HEK293 (cell line): ENCODE results near the gene PTPRK.
"Not testable (repeated sequence)": the region's sequence is repeated elsewhere in the genome, so short reads cannot be mapped to it uniquely, and the experiment has no call there.

Experiments used
- CTCF ChIP-seq: fragments of 450-650 bp; formaldehyde crosslinking; IDR thresholded peaks from 2 replicates; pipeline ENCODE4 v1.5.1; 2016; ENCODE audit warnings: missing biosample characterization, missing genetic modification characterization
- KLF10 ChIP-seq: fragments of 450-650 bp; IDR thresholded peaks from 2 replicates; pipeline ENCODE4 v1.5.1; 2018; ENCODE audit warnings: missing biosample characterization, mild to moderate bottlenecking, missing genetic modification characterization
- REST ChIP-seq: fragments of 450-650 bp; formaldehyde crosslinking; IDR thresholded peaks from 2 replicates; pipeline ENCODE4 v1.5.1; 2016; ENCODE audit warnings: missing biosample characterization, missing genetic modification characterization
- TCF7L2 ChIP-seq: IDR thresholded peaks from 2 replicates; pipeline ENCODE4 v1.6.1; 2011; ENCODE audit warnings: low read depth, mild to moderate bottlenecking, inconsistent platforms, low read length, moderate library complexity, borderline replicate concordance
- TSHZ1 ChIP-seq: fragments of 450-650 bp; formaldehyde crosslinking; IDR thresholded peaks from 2 replicates; pipeline ENCODE4 v1.5.1; 2016; ENCODE audit warnings: missing biosample characterization, missing genetic modification characterization, borderline replicate concordance
- YY1 ChIP-seq: fragments of 450-650 bp; formaldehyde crosslinking; IDR thresholded peaks from 2 replicates; pipeline ENCODE4 v1.5.1; 2018; ENCODE audit warnings: missing biosample characterization, missing genetic modification characterization
- ZBTB44 ChIP-seq: fragments of 450-650 bp; IDR thresholded peaks from 2 replicates; pipeline ENCODE4 v1.5.1; 2018; ENCODE audit warnings: missing biosample characterization, mild to moderate bottlenecking, missing genetic modification characterization
- ZFP37 ChIP-seq: fragments of 450-650 bp; formaldehyde crosslinking; IDR thresholded peaks from 2 replicates; pipeline ENCODE4 v1.5.1; 2016; ENCODE audit warnings: missing biosample characterization, missing genetic modification characterization
- ZNF184 ChIP-seq: fragments of 450-650 bp; IDR thresholded peaks from 2 replicates; pipeline ENCODE4 v1.5.1; 2018; ENCODE audit warnings: missing biosample characterization, mild to moderate bottlenecking, missing genetic modification characterization
- ZNF530 ChIP-seq: fragments of 450-650 bp; formaldehyde crosslinking; IDR thresholded peaks from 2 replicates; pipeline ENCODE4 v1.5.1; 2016; ENCODE audit warnings: low read depth, missing biosample characterization, missing genetic modification characterization
- ZNF621 ChIP-seq: fragments of 450-650 bp; formaldehyde crosslinking; IDR thresholded peaks from 2 replicates; pipeline ENCODE4 v1.5.1; 2017; ENCODE audit warnings: missing biosample characterization, missing genetic modification characterization
- ZNF626 ChIP-seq: fragments of 450-650 bp; sonication (Bioruptor Pico); formaldehyde crosslinking; IDR thresholded peaks from 2 replicates; pipeline ENCODE4 v1.5.1; 2018; ENCODE audit warnings: missing biosample characterization, missing genetic modification characterization, inconsistent platforms
- ZNF76 ChIP-seq: fragments of 450-650 bp; formaldehyde crosslinking; IDR thresholded peaks from 2 replicates; pipeline ENCODE4; 2016; ENCODE audit warnings: low read depth, missing biosample characterization, missing genetic modification characterization, borderline replicate concordance
- ZXDB ChIP-seq: fragments of 450-650 bp; formaldehyde crosslinking; IDR thresholded peaks from 2 replicates; pipeline ENCODE4 v1.5.1; 2016; ENCODE audit warnings: missing biosample characterization, missing genetic modification characterization

GRCh38 chr6:128434752-128435151 lies 85.6 kb downstream of the PTPRK start:
- TF ChIP-seq CTCF; KLF10; ZNF626 (tag by site-specific recombination); ZBTB44 (tag by site-specific recombination); TCF7L2; ZNF530 (tag by site-specific recombination); REST (tag by site-specific recombination); ZNF621 (tag by site-specific recombination); ZFP37 (tag by site-specific recombination); TSHZ1 (tag by site-specific recombination); ZNF76 (tag by site-specific recombination); ZNF184; YY1 (tag by site-specific recombination); ZXDB (tag by site-specific recombination): not testable (repeated sequence)
